ENCODE data around the gene NTN5. TPM values are rescaled to one million over a fixed set of nuclear protein-coding genes. Genes with fewer than 3 reads are reported as not detected.
"Not testable (repeated sequence)": the region's sequence is repeated elsewhere in the genome, so short reads cannot be mapped to it uniquely, and the experiment has no call there.

Gene NTN5
- polyA plus RNA-seq, 3 donors = 0.47 to 0.96 (median 0.94) TPM

DNA sequence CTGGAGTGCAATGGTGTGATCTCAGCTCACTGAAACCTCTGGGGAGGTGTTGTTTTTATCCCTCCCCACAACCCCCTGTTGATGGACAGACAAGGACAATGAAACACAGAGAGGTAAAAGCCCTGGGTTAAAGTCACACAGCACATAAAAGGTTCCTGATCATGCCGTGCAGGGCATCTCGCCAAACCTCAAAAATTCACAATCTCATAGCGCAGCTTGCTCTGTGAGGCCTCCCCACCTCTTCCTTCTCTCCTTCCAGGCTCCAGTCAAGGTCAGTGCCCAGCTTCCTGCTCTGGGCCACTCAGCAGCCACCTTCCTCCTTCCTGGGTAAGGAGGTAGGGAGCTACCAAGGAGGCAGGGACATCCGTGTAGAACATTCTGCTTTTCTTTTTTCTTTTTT lies 25.2 kb upstream of the NTN5 start:
- DNase-seq (ENCODE audit: low read depth in 3 of 3, low spot score in 2 of 3) = no peak

GRCh38 chr19:48696353-48697010 lies 23.7 kb upstream of the NTN5 start:
- DNase-seq (ENCODE audit: low read depth in 3 of 3, low spot score in 2 of 3) = no peak

- DNase-seq (ENCODE audit: low read depth in 3 of 3, low spot score in 2 of 3) = no peak
These were observed 23.0 kb upstream of the NTN5 start, which contains the start of gene FUT2 for GRCh38 chr19:48695743-48696352. Gene FUT2, plus strand, starts transcription at chr19:48695971. Its CDS starts 6,986 bp downstream, at chr19:48702957.

DNA sequence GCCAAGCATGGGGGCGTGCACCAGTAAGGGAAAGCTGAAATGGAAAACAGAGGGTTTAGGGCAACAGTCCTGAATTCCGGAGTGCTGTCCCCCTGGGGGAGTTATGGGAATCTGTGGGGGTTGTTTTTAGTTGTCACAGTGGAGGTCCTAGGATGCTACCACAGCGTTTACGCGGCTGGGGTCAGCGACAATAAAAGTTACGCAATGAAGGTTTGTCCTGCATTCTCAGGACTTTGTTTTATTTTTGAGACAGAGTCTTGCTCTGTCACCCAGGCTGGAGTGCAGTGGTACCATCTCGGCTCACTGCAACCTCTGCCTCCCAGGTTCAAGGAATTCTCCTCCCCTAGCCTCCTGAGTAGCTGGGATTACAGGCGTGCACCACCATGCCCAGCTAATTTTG lies 20.8 kb upstream of the NTN5 start:
- not testable (repeated sequence) for DNase-seq (ENCODE audit: low read depth in 3 of 3, low spot score in 2 of 3)

GRCh38 chr19:48689449-48689848 lies 16.6 kb upstream of the NTN5 start:
- no peak for DNase-seq (ENCODE audit: low read depth in 3 of 3, low spot score in 2 of 3)

DNA sequence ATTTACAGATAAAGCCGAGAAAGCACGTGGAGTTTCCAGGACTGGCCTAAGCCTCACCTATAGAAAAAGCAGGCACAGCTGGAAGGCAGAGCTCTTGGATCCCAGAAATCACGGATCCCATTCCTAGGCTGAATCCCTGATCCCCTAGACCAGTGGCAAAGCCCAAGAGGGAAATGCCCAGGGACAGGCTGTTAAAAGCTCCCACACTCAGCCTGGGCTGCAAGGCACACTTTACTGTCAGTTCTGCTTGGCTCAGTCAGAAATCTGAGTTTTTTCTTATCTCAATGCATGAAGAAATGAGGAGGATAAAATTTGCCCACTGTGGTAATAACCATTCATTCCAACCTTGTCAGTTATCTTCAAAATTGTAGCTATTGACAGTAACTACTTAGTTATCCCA lies 15.0 kb upstream of the NTN5 start:
- DNase-seq (ENCODE audit: low read depth in 3 of 3, low spot score in 2 of 3) = no peak

GRCh38 chr19:48686637-48687036 lies 13.8 kb upstream of the NTN5 start:
- not testable (repeated sequence) for DNase-seq (ENCODE audit: low read depth in 3 of 3, low spot score in 2 of 3)

DNA sequence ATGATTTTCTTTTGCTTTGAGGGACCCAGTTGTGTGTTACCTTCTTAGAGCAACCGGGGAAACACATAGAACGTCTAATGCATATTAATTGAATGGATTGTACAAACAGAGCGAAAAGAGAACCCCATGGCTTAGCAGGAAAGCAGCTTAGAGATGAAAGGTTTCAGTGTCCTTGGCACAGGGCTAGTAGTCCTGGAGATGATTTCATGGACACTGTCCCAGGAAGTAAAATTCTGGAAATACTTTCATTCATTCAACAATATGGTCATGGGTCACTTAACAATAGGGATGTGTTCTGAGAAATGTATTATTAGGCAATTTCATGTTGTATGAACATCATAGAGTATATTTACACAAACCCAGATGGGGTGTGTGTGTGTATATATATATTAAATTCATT lies 13.3 kb upstream of the NTN5 start:
- no peak for DNase-seq (ENCODE audit: low read depth in 3 of 3, low spot score in 2 of 3)

DNA sequence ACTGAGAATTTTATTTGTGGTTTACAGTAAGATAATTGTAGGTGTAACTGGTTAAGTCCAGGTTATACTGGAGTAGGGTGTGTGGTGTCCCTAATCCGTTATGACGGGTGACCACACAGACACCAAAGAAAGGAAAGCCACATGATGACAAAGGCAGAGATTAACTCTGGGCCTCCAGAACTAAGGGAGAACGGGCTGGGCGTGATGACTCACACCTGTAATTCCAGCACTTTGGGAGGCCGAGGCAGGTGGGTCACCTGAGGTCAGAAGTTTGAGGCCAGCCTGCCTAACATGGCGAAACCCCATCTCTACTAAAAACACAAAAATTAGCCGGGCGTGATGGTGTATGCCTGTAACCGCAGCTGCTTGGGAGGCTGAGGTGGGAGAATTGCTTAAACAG lies 12.8 kb upstream of the NTN5 start:
- no peak for DNase-seq (ENCODE audit: low read depth in 3 of 3, low spot score in 2 of 3)

DNA sequence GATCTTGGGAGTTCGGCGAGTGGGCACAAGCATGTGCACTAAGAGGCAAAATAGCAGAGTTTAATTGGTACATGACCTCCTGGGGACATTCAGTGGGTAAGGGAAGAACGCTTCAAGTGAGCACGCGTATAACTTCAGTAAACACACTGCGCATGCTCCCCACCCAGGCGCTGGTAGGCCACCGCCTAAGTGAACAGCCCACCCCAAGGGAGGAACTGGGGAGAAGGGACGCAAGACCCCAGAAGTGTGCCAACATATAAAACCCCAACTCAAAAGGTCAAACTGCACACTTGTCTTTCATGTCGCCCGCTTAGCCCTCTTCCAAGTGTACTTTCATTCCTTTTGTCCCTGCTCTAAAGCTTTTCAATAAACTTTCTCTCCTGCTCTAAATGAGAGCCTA lies 10.5 kb upstream of the NTN5 start:
- peak in 1 of 3 donors; percentile 33 for DNase-seq (ENCODE audit: low read depth in 3 of 3, low spot score in 2 of 3)

- DNase-seq (ENCODE audit: low read depth in 3 of 3, low spot score in 2 of 3) = no peak
These were observed 8.3 kb upstream of the NTN5 start for GRCh38 chr19:48681127-48681470.

DNA sequence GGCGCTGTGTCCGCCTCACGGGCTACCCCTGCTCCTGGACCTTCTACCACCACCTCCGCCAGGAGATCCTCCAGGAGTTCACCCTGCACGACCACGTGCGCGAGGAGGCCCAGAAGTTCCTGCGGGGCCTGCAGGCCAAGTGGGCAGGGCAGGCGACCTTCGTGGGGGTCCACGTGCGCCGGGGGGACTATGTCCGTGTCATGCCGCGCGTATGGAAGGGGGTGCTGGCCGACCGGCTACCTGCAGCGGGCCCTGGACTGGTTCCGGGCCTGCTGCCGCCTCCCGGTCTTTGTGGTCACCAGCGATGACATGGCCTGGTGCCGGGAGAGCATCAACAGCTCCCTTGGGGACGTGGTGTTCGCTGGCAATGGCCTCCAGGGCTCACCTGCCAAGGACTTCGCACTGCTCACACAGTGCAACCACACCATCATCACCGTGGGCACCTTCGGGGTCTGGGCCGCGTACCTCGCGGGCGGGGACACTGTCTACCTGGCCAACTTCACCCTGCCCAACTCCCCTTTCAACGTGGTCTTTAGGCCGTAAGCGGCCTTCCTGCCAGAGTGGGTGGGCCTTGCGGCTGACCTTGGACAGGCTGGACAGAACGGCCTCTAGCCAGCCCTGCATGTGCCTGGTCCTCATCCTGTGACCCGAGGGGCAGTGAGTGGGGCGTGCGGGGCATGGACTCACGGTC lies 7.8 kb upstream of the NTN5 start:
- no peak for DNase-seq (ENCODE audit: low read depth in 3 of 3, low spot score in 2 of 3)

GRCh38 chr19:48680006-48680405 lies 7.2 kb upstream of the NTN5 start:
- DNase-seq (ENCODE audit: low read depth in 3 of 3, low spot score in 2 of 3) = not testable (repeated sequence)

GRCh38 chr19:48678201-48678600 lies 5.4 kb upstream of the NTN5 start:
- no peak for DNase-seq (ENCODE audit: low read depth in 3 of 3, low spot score in 2 of 3)

DNA sequence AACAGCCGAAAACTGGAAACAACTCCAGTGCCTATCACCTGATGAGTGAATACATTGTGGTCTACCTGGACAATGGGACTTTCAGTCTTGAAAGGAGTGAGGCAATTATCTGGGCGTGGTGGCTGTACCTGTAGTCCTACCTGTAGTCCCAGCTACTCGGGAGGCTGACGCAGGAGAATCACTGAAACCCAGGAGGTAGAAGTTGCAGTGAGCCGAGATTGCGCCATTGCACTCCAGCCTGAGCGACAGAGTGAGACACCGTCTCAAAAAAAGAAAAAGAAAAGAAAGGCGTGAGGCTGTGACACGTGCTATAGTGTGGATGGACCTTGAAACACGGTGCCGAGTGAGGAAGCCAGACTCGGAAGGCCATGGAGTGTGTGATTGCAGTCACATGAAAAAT lies 4.1 kb upstream of the NTN5 start:
- DNase-seq (ENCODE audit: low read depth in 3 of 3, low spot score in 2 of 3) = no peak

- no peak for DNase-seq (ENCODE audit: low read depth in 3 of 3, low spot score in 2 of 3)
These were observed 3.7 kb upstream of the NTN5 start for GRCh38 chr19:48676487-48676886.

GRCh38 chr19:48674921-48675824 lies 2.4 kb upstream of the NTN5 start:
- DNase-seq (ENCODE audit: low read depth in 3 of 3, low spot score in 2 of 3) = peak in 2 of 3 donors; percentile 71 to 82

- DNase-seq (ENCODE audit: low read depth in 3 of 3, low spot score in 2 of 3) = no peak
These were observed 1.5 kb upstream of the NTN5 start for GRCh38 chr19:48674216-48674809.

DNA sequence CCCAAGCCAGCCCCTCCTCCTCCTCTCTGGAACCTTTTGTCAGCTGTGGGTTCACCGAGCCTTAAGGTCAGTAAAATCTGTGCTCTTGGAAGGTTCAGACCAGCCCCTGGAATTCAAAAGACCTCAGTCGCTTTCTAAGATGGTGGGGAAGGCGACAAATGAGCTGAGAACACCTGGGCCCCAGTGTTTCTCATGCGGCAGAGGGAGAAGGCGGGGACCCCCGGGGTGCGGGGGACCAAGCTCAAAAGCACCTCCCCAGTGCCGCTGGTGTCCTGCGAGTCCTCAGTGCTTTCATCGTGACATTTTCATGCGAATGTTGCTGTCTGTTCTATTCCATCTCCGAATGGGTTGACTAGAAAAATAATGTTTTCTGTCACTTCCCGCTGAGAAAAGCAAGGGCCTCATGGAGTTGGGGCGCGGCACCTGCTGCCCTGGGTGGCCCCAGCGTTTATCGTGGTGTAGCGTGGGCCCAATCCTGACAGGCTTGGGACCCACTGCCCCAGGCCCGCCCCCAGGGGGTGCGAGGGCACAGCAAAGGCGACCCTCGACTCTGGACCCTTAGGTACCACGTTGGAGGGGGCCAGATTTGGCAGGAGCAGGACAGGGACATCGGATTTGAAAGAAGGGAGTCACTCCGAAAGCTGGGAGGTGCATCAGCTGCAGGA lies 751 bp upstream of the NTN5 start:
- no peak for DNase-seq (ENCODE audit: low read depth in 3 of 3, low spot score in 2 of 3)

DNA sequence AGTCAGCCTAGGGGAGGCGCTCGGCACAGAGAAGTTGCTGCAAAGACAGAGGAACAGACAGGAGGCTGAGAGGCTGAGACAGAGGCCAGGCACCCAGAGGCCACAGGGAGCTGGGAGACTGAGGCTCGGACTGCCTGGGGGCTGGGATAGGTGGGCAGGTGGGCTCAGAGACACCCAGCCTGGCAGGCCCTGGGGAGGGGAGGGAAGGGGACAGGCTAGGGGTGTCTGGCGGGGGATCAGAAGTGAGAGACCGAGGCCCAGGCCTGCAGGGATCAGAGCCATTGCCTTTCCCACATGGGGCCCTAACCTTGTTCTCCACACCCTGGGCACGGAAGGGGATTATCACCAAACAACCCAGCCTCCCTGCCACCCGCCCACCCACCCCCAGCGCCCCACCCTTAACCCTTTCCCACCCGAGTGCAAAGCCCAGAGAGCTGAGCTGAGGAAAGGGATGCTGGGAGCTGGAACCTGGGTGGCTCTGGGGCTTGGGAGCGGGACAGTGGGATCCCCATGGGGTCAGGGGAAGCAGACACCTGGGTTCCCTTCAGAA lies 1.3 kb downstream of the NTN5 start:
- no peak for DNase-seq (ENCODE audit: low read depth in 3 of 3, low spot score in 2 of 3)

Measured in right renal cortex interstitium (tissue), 3 donors.